HepG2 (cell line): ENCODE data around the gene PTGDR. TPM values are rescaled to one million over a fixed set of nuclear protein-coding genes. Genes with fewer than 3 reads are reported as not detected.

Experiments
- ATAC-seq: fragments of 200-7000 bp; cut with Tn5 transposase; 3 replicates; pipeline ENCODE4 v1.9.1; 2020; ENCODE audit warnings: mild to moderate bottlenecking, moderate library complexity
- BruUV-seq: library from RNA; stranded (reverse); fragments of 400-500 nt; replicated peaks from 2 replicates; lab custom pipeline; 2021; lab: Mats Ljungman, UMichigan
- CTCF ChIA-PET: fragments of 300-600 bp; formaldehyde crosslinking; extraction: SDS; loops from one replicate; lab custom pipeline; 2021; ENCODE audit warnings: low total read pairs, inconsistent platforms, low intra/inter-chr PET ratio; lab: Yijun Ruan, JAX
- POLR2A ChIA-PET: fragments of 350-600 bp; sonication (Branson Sonifier 250); formaldehyde crosslinking; loops from one replicate; lab custom pipeline; 2020; ENCODE audit warnings: antibody characterized with exemption, inconsistent platforms; lab: Yijun Ruan, JAX
- DNase-seq: peaks from one replicate; pipeline ENCODE4 v3.0.0-alpha.2; 2015; ENCODE audit warnings: low spot score
- FAIRE-seq: peaks from 3 replicates; lab custom pipeline; 2011; peaks lifted over from hg19 to GRCh38; lab: Jason Lieb, UNC
- H2AFZ ChIP-seq: one replicate; pipeline ENCODE4 v1.6.1; 2011; ENCODE audit warnings: low read length, inconsistent platforms
- H3K27ac ChIP-seq: fragments of 300-600 bp; 3 replicates; pipeline ENCODE4 v1.8.0; 2011; ENCODE audit warnings: mixed run types, mild to moderate bottlenecking, mixed read lengths, low read length, inconsistent platforms; ENCODE audit not compliant: insufficient read depth; ENCODE audit errors: extremely low read length
- H3K27me3 ChIP-seq, 2 experiments: fragments of 200-600 bp in 1 of 2; 2 replicates in 1 of 2; 3 replicates in 1 of 2; pipeline versions ENCODE4 v1.6.0 to v1.8.0; 2011; ENCODE audit warnings: low read length in 2 of 2, mild to moderate bottlenecking in 2 of 2, moderate library complexity in 2 of 2, inconsistent platforms in 1 of 2; ENCODE audit not compliant: insufficient read depth in 2 of 2, control insufficient read depth in 1 of 2
- H3K36me3 ChIP-seq, 2 experiments: fragments of 200-600 bp in 1 of 2; replicated peaks in 1 of 2; 2 replicates in 1 of 2; 3 replicates in 1 of 2; pipeline versions ENCODE4 v1.5.1 to v1.8.0; 2011; ENCODE audit warnings: low read length in 2 of 2, inconsistent platforms in 1 of 2; ENCODE audit not compliant: insufficient read depth in 2 of 2, control insufficient read depth in 1 of 2
- H3K4me1 ChIP-seq: 2 replicates; pipeline ENCODE4 v1.5.1; 2012; ENCODE audit warnings: low read length, inconsistent platforms; ENCODE audit not compliant: insufficient read depth
- H3K4me2 ChIP-seq: 2 replicates; pipeline ENCODE4 v1.6.0; 2011; ENCODE audit warnings: low read depth, low read length, inconsistent platforms
- H3K4me3 ChIP-seq, 3 experiments: fragments of 200-600 bp in 1 of 3; sonication (generic), shearing (Covaris generic) in 1 of 3; replicated peaks in 1 of 3; 2 replicates each; pipeline ENCODE4 v1.5.1; 2011 to 2016; ENCODE audit warnings: low read length in 3 of 3, inconsistent platforms in 2 of 3, low read depth in 2 of 3, mild to moderate bottlenecking in 2 of 3, control low read depth in 1 of 3, mixed read lengths in 1 of 3; ENCODE audit not compliant: insufficient read depth in 1 of 3
- H3K79me2 ChIP-seq: one replicate; pipeline ENCODE4 v1.6.1; 2011; ENCODE audit warnings: low read length, inconsistent platforms; ENCODE audit not compliant: insufficient read depth
- H3K9ac ChIP-seq: 2 replicates; pipeline ENCODE4 v1.6.0; 2011; ENCODE audit warnings: mild to moderate bottlenecking, low read depth, low read length, inconsistent platforms; ENCODE audit not compliant: insufficient read depth
- H3K9me3 ChIP-seq: 2 replicates; pipeline ENCODE4 v1.5.1; 2012; ENCODE audit warnings: mild to moderate bottlenecking, low read length
- H4K20me1 ChIP-seq: 2 replicates; pipeline ENCODE4 v1.6.0; 2011; ENCODE audit warnings: inconsistent platforms, mild to moderate bottlenecking, low read length, moderate library complexity; ENCODE audit not compliant: insufficient read depth
- BORCS8-MEF2B ChIP-seq: sonication (generic); formaldehyde crosslinking; IDR thresholded peaks from 2 replicates; pipeline ENCODE4 v1.8.0; 2022; ENCODE audit warnings: mild to moderate bottlenecking, missing genetic modification reagents
- CREB3 ChIP-seq: sonication (generic); formaldehyde crosslinking; IDR thresholded peaks from 2 replicates; pipeline ENCODE4 v1.5.0; 2020; ENCODE audit warnings: missing genetic modification reagents
- EED ChIP-seq: sonication (generic); formaldehyde crosslinking; IDR thresholded peaks from 2 replicates; pipeline ENCODE4 v1.5.0; 2020; ENCODE audit warnings: mild to moderate bottlenecking, missing genetic modification reagents
- HIC2 ChIP-seq: sonication (generic); formaldehyde crosslinking; IDR thresholded peaks from 2 replicates; pipeline ENCODE4 v1.9.0; 2022; ENCODE audit warnings: low read depth, missing genetic modification reagents
- MAFF ChIP-seq: IDR thresholded peaks from 2 replicates; pipeline ENCODE4 v1.6.1; 2011; ENCODE audit warnings: low read depth, low read length, improper control_type of control experiment
- MAFK ChIP-seq, 2 experiments: IDR thresholded peaks in 1 of 2; conservative IDR thresholded peaks in 1 of 2; 2 replicates each; pipeline ENCODE4 v1.6.1; 2011; ENCODE audit warnings: improper control_type of control experiment in 2 of 2, low read length in 2 of 2
- MTERF4 ChIP-seq: sonication (generic); formaldehyde crosslinking; IDR thresholded peaks from 2 replicates; pipeline ENCODE4 v1.8.0; 2023; ENCODE audit warnings: mild to moderate bottlenecking, missing genetic modification reagents
- SAFB2 ChIP-seq: sonication (generic); formaldehyde crosslinking; IDR thresholded peaks from 2 replicates; pipeline ENCODE4 v1.5.1; 2020; ENCODE audit warnings: missing genetic modification reagents, low read depth, mild to moderate bottlenecking, borderline replicate concordance
- SP4 ChIP-seq: sonication (generic); formaldehyde crosslinking; IDR thresholded peaks from 2 replicates; pipeline ENCODE4 v1.8.1; 2023; ENCODE audit warnings: mild to moderate bottlenecking, missing genetic modification reagents
- TIGD3 ChIP-seq: sonication (generic); formaldehyde crosslinking; IDR thresholded peaks from 2 replicates; pipeline ENCODE4 v1.5.1; 2020; ENCODE audit warnings: mild to moderate bottlenecking, missing genetic modification reagents, borderline replicate concordance
- ZNF225 ChIP-seq: sonication (generic); formaldehyde crosslinking; IDR thresholded peaks from 2 replicates; pipeline ENCODE4 v1.4.0; 2020; ENCODE audit warnings: mild to moderate bottlenecking, missing genetic modification reagents
- ZNF230 ChIP-seq: sonication (generic); formaldehyde crosslinking; IDR thresholded peaks from 2 replicates; pipeline ENCODE4 v1.4.0; 2020; ENCODE audit warnings: mild to moderate bottlenecking, missing genetic modification reagents
- WGBS: methylation state at CpG from one replicate; pipeline ENCODE4 v1.1.6; 2017; ENCODE audit warnings: low lambda C conversion rate; 5-methylcytosine and 5-hydroxymethylcytosine counted together
- in situ Hi-C: cut with HindIII; loops from 2 replicates; pipeline ENCODE4 v1.10.0; 2017; ENCODE audit warnings: low pct_unique_long_range_greater_than_20kb; ENCODE audit not compliant: extremely low pct_ligation_motif_present
- intact Hi-C: fragments of 100-400 bp; cut with micrococcal nuclease; formaldehyde crosslinking; loops from one replicate; pipeline ENCODE4 v1.10.0; 2022; ENCODE audit not compliant: unreplicated experiment
- polyA plus RNA-seq, 8 experiments: library from polyadenylated mRNA; depleted of rRNA in 3 of 8; stranded (reverse) in 7 of 8; unstranded in 1 of 8; fragments of >200 nt; fragmentation: Illumina TruSeq in 4 of 8; extraction: Trizol in 4 of 8; gene quantifications; 2 replicates each; pipeline versions ENCODE4 v1.2.1 to v1.2.3, GENCODE V29; 2011 to 2016; ENCODE audit warnings: low read depth in 4 of 8, missing spikeins in 1 of 8, mixed read lengths in 1 of 8; ENCODE audit not compliant: insufficient read depth in 1 of 8
- total RNA-seq, 5 experiments: library from RNA; depleted of rRNA; stranded (reverse); fragments of >200 nt; fragmentation: Illumina TruSeq; extraction: Trizol; gene quantifications; 2 replicates each; pipeline ENCODE4 v1.2.3, GENCODE V29; 2016; ENCODE audit warnings: low read depth in 1 of 5

PTGDR gene
- total and polyA plus RNA-seq, 2 of the 13 experiments (the other 11 are each of a cell fraction or from before 2014, with no cell fraction given): not detected

GRCh38 chr14:52307905-52308304, 40.4 kb downstream of the PTGDR start:
- BruUV-seq: no TSS peak
- ChIA-PET POLR2A (no interaction called here), CTCF (no interaction called here)
- DNase-seq (no peak), ATAC-seq (peak; percentile 36), FAIRE-seq (no peak)
- intact Hi-C loops: loop anchor here (5.0 kb wide), 1 partner anchor 244 kb away; the partner anchor contains the start of genes GPR137C and TXNDC16
- H3K36me3 ChIP-seq: no peaks in the 10 kb centered on the region
- H3K9ac ChIP-seq: no peak overlapping the region; the same call in 1 of the 2 replicates
- peaks cover 22% of the 10 kb centered on the region for H3K4me1 ChIP-seq
- WGBS: 49% methylated on average over 2 of the region's 2 CpGs
- H3K9me3 ChIP-seq: no peaks in the 10 kb centered on the region
- H4K20me1 ChIP-seq: no peaks in the 10 kb centered on the region
- H3K27ac ChIP-seq: peak overlapping the region; percentile 17
- peak overlapping the region; percentile 29 for H3K4me2 ChIP-seq
- no peak overlapping the region for H3K4me3 ChIP-seq
- peak in 1 of 2 experiments; percentile 31; a peak in 2 of 4 replicates for TF ChIP-seq MAFK (conservative IDR thresholded peaks at IDR 0.05 in 1 of 2, IDR thresholded peaks at IDR 0.05 in 1 of 2; ENCODE audit: low read length in 2 of 2)
- 0 out of 2 replicates have a peak, but pooled peaks have one; percentile 2 for TF ChIP-seq MAFF
- no peak for TF ChIP-seq ZNF225 (CRISPR knock-in tag)
- no peaks in the 10 kb centered on the region for H3K27me3 ChIP-seq
- no peak overlapping the region for H2AFZ ChIP-seq
- H3K79me2 ChIP-seq: no peaks in the 10 kb centered on the region
- in situ Hi-C loops: no loop called here

DNA sequence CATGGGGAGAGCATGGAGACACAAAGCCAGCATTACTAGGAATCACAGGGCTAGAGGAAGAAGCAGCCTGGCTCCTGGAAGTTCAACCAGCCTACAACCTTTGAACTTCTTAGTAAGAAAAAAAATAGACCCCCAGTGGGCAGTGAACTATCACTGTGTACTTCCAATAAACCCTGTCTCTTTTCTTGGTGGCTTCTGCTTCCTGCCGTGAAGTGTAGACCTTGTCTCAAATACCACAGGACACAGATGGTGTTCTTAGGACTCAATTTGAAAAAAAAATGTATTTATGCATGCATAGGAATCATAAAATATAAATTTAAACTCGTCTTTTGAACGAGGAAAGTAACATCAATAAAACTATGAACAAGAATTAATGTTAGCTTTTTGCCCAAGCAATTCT, 43.0 kb downstream of the PTGDR start:
- Histone ChIP-seq H3K4me1 (peaks cover 22% of the 10 kb centered on the region), H4K20me1 (no peaks in the 10 kb centered on the region), H3K4me3 (no peak overlapping the region), H3K9me3 (no peaks in the 10 kb centered on the region), H3K9ac (no peak overlapping the region), H3K36me3 (no peaks in the 10 kb centered on the region), H3K27me3 (no peaks in the 10 kb centered on the region), H2AFZ (no peak overlapping the region), H3K27ac (no peak overlapping the region), H3K79me2 (no peaks in the 10 kb centered on the region), H3K4me2 (no peak overlapping the region)
- BruUV-seq: no TSS peak
- ChIA-PET CTCF (no interaction called here), POLR2A (no interaction called here)
- DNase-seq: no peak
- FAIRE-seq: no peak
- intact Hi-C loops (no loop called here), in situ Hi-C loops (no loop called here)
- no peak for ATAC-seq
- WGBS: 30% methylated on average over 3 of the region's 3 CpGs
- no peak for TF ChIP-seq SP4 (CRISPR knock-in tag)
- TF ChIP-seq EED (CRISPR knock-in tag): no peak
- no peak for TF ChIP-seq MTERF4 (CRISPR knock-in tag)
- TF ChIP-seq BORCS8-MEF2B (CRISPR knock-in tag): no peak
- TF ChIP-seq SAFB2 (CRISPR knock-in tag): no peak
- no peak for TF ChIP-seq HIC2 (CRISPR knock-in tag)
- TF ChIP-seq MAFF: no peak
- TF ChIP-seq ZNF230: no peak
- no peak for TF ChIP-seq CREB3
- TF ChIP-seq TIGD3: no peak
